HCEC 1CT (cell line): Measurements from ENCODE around the gene ZNF587.
"Not testable (repeated sequence)": the region's sequence is repeated elsewhere in the genome, so short reads cannot be mapped to it uniquely, and the experiment has no call there.

Experiments used
- DNase-seq: peaks from one replicate; pipeline ENCODE4 v3.0.0-alpha.2; 2017

The ZNF587 gene

GRCh38 chr19:57849666-57850473 is at the start of gene ZNF587:
TSS of gene ZNF587 (plus strand) at chr19:57849859. CDS start at chr19:57850039, 180 bp downstream.
- peak; percentile 72 for DNase-seq

DNA sequence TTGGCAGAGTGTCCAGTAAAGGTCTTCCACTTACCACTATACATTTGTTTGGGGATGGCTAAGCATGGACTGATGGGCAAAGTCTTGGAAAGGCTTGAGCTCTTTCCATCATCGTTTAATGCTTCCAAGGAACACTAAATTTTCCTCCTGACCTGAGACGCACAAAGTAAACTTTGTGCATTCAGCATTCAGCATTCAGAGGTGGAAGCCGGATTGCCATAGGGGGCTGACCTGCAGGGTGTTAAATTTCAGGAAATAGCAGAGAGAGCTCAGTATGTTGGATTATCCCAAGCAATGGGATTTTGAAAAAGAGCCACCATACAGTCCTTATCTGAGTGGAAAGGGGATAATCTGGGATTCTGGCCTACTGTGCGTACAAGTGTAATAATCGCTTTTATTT is 49.0 kb upstream of the ZNF587 start:
- DNase-seq: no peak

DNA sequence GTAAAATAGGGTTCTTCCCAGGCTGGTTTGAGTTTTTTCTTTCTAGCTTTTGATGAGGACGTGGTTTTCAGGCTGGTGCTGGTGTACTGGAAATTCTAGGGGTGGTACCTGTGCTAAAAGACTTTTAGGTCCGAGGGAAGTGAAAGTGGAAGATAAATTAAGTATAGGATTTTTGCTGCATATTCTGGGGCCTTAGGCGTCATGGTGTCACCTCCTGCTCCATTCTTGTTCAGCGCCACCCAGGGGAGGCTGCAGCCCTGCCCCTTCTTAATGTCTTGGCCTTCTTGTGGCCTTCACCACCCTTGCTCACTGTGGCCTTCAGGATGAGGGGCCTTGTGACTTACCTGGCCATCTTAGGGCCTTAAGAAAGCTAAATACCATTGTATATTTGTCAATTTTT is 47.4 kb upstream of the ZNF587 start:
- no peak for DNase-seq

- DNase-seq: peak; percentile 19
Measured at GRCh38 chr19:57803265-57803593, 46.4 kb upstream of the ZNF587 start.

DNA sequence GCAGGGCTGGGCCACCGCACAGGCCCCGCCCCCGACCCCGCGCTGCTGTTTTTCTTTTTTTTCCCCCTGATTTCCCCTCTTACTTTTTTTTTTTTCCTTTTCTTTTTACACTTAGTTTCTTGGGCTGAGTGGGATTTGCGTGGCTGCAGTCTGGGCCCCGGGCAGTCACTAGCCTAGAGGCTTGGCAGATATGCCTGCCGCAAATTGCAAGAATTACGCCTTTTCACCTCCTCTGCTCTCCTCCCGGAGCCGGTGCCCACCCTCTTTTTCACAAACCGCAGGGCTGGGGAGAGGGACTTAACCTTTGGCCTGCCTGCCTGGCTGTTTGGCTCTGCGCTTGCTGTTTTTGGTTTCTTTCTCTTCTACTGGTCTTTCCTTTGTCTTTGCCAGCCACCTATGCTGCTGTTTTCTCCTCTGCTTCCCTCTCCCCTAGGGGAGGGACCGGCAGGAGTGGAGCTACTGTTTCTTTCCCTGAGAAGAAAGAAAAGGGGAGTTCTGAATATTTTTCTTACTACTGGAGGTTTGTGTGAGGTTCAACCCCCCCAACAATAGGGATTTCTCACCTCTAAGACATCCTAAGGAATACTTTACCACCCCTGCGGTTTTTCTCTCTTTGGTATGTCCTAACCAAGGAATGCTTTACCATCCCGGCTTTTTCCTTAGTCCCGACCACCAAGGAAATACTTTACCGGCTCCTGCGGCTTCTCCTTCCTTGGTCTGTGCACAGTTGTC is 45.9 kb upstream of the ZNF587 start:
- DNase-seq: peak; percentile 76

DNA sequence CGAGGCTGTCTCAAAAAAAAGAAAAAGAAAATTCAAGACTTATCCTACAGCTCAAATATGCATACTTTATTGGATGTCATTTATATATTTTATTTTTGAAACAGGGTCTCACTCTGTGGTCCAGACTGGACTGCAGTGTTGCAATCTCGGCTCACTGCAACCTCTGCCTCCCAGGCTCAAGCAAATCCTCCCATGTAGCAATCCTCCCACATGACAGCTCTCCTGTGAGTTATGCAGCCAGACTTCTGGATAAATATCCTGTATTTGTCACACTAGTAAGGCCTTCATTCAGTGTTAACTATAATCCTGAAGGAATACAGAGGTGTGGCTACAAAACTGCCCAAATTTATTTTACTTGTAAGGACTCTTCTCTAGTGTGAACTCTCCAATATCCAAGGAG is 42.1 kb upstream of the ZNF587 start:
- DNase-seq: no peak

DNA sequence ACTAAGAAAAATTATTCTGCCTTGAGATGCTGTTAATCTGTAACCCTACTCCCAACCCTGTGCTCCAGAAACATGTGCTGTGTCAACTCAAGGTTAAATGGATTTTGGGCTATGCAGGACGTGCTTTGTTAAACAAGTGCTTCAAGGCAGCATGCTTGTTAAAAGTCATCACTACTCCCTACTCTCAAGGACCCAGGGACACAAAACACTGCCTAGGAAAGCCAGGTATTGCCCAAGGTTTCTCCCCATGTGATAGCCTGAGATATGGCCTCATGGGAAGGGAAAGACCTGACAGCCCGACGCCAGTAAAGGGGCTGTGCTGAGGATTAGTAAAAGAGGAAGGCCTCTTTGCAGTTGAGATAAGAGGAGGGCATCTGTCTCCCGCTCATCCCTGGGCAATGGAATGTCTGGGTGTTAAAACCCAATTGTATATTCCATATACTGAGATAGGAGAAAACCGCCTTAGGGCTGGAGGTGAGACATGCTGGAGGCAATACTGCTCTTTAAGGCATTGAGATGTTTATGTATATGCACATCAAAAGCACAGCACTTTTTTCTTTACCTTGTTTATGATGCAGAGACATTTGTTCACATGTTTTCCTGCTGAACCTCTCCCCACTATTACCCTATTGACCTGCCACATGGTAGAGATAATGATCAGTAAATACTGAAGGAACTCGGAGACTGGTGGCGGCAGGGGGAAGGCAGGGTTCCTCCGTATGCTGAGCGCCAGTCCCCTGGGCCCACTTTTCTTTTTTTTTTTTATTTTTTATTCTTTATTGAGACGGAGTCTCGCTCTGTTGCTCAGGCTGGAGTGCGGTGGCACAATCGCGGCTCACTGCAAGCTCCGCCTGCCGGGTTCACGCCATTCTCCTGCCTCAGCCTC is 39.0 kb upstream of the ZNF587 start:
- DNase-seq: not testable (repeated sequence)

DNA sequence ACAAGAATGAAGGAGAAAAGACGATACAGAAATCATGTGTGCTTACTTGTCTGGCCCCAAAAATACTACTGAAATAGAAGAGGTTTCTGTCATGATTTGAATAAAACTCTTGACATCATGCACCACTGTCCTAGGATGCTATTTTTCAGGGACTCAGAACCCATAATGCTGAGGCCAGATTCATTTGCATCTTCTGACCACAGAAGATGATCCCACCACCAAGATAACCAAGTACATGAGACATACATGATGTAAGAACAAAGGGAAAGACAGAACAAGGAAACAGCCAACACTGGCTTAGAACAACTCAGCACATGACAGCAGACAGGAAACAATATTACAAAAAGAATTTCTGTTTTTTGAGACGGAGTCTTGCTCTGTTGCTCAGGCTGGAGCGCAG is 37.4 kb upstream of the ZNF587 start:
- no peak for DNase-seq

DNA sequence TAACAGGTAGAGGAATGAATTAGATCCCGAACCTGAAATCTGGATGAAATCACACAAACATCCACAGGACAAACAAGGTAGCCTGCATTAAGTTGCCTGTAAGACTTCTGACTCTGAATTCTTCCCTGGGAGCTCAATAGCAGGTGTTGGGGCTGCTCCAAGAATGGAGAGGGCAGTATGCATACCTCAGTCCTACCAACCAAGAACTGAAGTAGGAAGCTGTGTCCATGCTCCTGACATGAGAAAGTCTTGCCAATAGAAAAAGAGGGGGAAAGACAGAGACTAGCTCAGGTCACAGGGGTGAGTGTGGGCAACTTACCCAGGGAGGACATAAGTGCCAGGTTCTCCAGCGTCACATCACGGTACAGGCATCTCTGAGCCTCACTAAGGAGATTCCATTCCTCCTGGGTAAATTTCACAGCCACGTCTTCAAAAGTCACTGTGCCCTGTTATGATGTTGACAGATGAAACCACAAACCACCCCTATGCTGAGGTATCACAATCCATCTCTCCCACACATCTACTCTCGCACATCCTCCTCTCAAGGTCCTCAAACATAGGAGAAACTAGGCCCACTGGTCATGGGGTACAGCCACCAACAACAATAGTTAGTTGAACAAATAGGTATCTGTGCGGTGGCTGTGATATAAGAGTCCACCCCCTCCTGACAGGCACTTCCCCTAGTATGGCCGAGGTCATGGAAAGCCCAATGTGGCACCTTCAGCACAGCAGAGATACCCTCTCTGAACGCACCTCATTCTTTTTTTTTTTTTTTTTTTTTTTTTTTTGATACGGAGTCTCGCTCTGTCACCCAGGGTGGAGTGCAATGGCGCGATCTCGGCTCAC is 36.5 kb upstream of the ZNF587 start:
- DNase-seq: not testable (repeated sequence)

DNA sequence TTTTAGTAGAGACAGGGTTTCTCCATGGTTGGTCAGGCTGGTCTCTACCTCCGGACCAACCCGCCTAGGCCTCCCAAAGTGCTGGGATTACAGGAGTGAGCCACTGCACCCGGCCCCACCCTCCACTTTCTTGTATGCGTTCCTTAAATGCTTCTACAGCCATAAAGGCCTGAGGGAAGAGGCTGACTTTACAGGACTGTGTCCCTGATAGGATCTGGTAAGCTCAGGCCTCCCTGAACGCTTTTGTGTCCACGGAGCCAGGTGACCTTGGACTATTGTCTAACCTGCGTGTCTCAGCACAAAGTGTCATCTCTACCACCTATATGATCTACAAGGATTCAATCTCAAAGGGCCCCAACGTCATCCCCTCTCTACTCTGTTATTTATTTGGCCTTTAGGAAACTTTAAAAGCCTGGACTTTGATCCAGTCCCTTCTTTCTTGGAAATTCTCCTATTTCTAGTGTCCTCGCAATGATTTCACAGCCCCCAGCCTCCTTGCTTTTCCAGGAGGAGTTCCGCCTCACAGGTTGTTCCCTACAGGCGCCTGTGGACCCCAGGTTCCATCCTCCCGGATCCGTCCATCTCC is 35.6 kb upstream of the ZNF587 start:
- DNase-seq: no peak

DNA sequence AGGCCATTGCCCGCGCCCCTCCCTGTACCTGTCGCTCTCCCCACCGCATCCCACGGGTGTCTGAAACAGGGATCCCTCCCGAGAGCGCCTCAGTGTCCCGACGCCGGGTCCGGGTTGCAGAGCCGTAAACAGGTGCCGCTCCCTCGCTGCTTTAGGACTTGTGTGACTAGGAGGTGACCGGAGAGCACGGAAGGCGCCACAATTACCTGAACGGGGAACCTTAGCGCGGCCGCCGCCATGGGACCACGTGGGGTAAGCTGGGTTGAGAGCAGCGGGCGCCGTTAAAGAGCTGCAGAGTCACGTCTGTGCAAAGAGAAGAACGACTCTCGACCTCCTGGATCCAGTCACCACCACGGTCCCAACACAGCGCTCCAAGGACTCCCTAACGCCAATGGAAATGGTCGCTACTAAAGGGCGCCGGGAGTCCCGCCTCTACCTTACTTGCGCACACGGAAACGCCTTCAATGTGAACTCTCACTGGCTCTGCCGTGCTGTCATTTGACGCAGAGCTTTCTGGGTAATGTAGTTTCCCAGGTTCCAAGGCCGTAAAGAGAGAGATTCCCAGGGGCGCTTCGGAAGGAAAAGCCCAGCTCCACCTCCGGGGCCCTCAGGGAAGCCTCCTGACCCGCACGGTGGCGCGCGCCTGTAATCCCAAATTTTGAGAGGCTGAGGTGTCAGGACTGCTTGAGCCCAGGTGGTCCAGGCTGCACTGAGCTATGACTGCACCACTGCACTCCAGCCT is 35.0 kb upstream of the ZNF587 start, which contains the start of gene ZNF552:
Gene ZNF552 (minus strand): TSS at position 409 of the 742 bp plus-strand sequence. CDS start 170 bp downstream, at position 239.
- peak; percentile 88 for DNase-seq

GRCh38 chr19:57815247-57816075 is 34.2 kb upstream of the ZNF587 start:
- no peak for DNase-seq

DNA sequence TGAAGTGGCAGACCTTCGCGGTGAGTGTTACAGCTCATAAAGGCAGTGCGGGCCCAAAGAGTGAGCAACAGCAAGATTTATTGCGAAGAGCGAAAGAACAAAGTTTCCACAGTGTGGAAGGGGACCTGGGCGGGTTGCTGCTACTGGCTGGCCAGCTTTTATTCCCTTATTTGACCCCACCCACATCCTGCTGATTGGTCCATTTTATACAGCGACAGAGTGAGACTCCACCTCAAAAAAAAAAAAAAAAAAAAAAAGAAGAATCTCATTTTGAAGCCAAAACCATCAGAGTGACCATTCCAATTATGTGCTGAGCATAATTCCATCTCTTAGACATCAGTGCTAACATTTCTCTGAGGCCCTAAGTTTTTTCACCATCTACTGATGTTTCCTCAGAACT is 33.0 kb upstream of the ZNF587 start:
- no peak for DNase-seq

GRCh38 chr19:57817976-57818375 is 31.7 kb upstream of the ZNF587 start:
- no peak for DNase-seq

GRCh38 chr19:57818378-57818777 is 31.3 kb upstream of the ZNF587 start:
- no peak for DNase-seq

GRCh38 chr19:57819475-57820148 is 30.0 kb upstream of the ZNF587 start:
- DNase-seq: peak; percentile 93

GRCh38 chr19:57820599-57820998 is 29.1 kb upstream of the ZNF587 start:
- no peak for DNase-seq

GRCh38 chr19:57821095-57821494 is 28.6 kb upstream of the ZNF587 start:
- not testable (repeated sequence) for DNase-seq

GRCh38 chr19:57821501-57821900 is 28.2 kb upstream of the ZNF587 start:
- not testable (repeated sequence) for DNase-seq

- DNase-seq: not testable (repeated sequence)
Measured at GRCh38 chr19:57823155-57823554, 26.5 kb upstream of the ZNF587 start.
